ENCODE results near the gene MUC15.

- no peak for TF ChIP-seq CTCF (IDR thresholded peaks at IDR 0.05)
- TF ChIP-seq POLR2A (IDR thresholded peaks at IDR 0.05) = no peak
These were observed 52.6 kb downstream of the MUC15 start for GRCh38 chr11:26519469-26519868.

All from right lobe of liver (tissue), 4 donors.